Mucosa of rectum (tissue), 2 donors: ENCODE data around the gene CDKAL1.
"Not testable (repeated sequence)": the region's sequence is repeated elsewhere in the genome, so short reads cannot be mapped to it uniquely, and the experiment has no call there.

ENCODE experiments used
- H3K27ac ChIP-seq, 2 donors: one replicate each; pipeline ENCODE4 v1.7.0; 2013; ENCODE audit warnings: inconsistent platforms in 2 of 2, low read depth in 2 of 2, low read length in 2 of 2
- H3K27me3 ChIP-seq, 2 donors: one replicate each; pipeline ENCODE4 v1.7.0; 2013; ENCODE audit warnings: low read length in 2 of 2; ENCODE audit not compliant: control insufficient read depth in 2 of 2, insufficient read depth in 2 of 2
- H3K36me3 ChIP-seq, 2 donors: one replicate each; pipeline ENCODE4 v1.7.0; 2013; ENCODE audit warnings: low read length in 2 of 2; ENCODE audit not compliant: control insufficient read depth in 2 of 2, insufficient read depth in 2 of 2
- H3K4me1 ChIP-seq, 2 donors: one replicate each; pipeline ENCODE4 v1.7.0; 2013; ENCODE audit warnings: low read length in 2 of 2, mild to moderate bottlenecking in 1 of 2; ENCODE audit not compliant: control insufficient read depth in 2 of 2, insufficient read depth in 2 of 2
- H3K4me3 ChIP-seq, 2 donors: one replicate each; pipeline ENCODE4 v1.7.0; 2013; ENCODE audit warnings: low read length in 2 of 2
- H3K9ac ChIP-seq, 2 donors: one replicate each; pipeline ENCODE4 v1.7.0; 2013; ENCODE audit warnings: low read length in 2 of 2, low read depth in 1 of 2, mild to moderate bottlenecking in 1 of 2
- H3K9me3 ChIP-seq, 2 donors: one replicate each; pipeline ENCODE4 v1.7.0; 2013; ENCODE audit warnings: low read length in 2 of 2; ENCODE audit not compliant: control insufficient read depth in 2 of 2
- donor health status: healthy.
- donor health status: Normal muscosa, but diverticular disease.

The CDKAL1 gene

GRCh38 chr6:20744911-20745557, 210.8 kb downstream of the CDKAL1 start:
- Histone ChIP-seq H3K27ac (no peak overlapping the region), H3K4me3 (no peak overlapping the region), H3K9me3 (no peaks in the 10 kb centered on the region), H3K27me3 (no peaks in the 10 kb centered on the region), H3K9ac (no peak overlapping the region), H3K4me1 (no peaks in the 10 kb centered on the region), H3K36me3 (no peaks in the 10 kb centered on the region)

- Histone ChIP-seq H3K36me3 (no peaks in the 10 kb centered on the region), H3K9me3 (no peaks in the 10 kb centered on the region), H3K27me3 (no peaks in the 10 kb centered on the region), H3K27ac (no peak overlapping the region), H3K9ac (no peak overlapping the region), H3K4me3 (no peak overlapping the region), H3K4me1 (no peaks in the 10 kb centered on the region)
These were observed 211.8 kb downstream of the CDKAL1 start for GRCh38 chr6:20746024-20746423.

GRCh38 chr6:20746805-20747558, 212.7 kb downstream of the CDKAL1 start:
- H3K4me1 ChIP-seq, result no peaks in the 10 kb centered on the region
- H3K9ac ChIP-seq, result no peak overlapping the region
- H3K27ac ChIP-seq, result no peak overlapping the region
- no peak overlapping the region for H3K4me3 ChIP-seq
- H3K27me3 ChIP-seq, result no peaks in the 10 kb centered on the region
- no peaks in the 10 kb centered on the region for H3K36me3 ChIP-seq
- H3K9me3 ChIP-seq, result no peaks in the 10 kb centered on the region

- H3K36me3 ChIP-seq, result no peaks in the 10 kb centered on the region
- H3K4me1 ChIP-seq, result no peaks in the 10 kb centered on the region
- no peaks in the 10 kb centered on the region for H3K9me3 ChIP-seq
- no peak overlapping the region for H3K9ac ChIP-seq
- no peak overlapping the region for H3K4me3 ChIP-seq
- H3K27me3 ChIP-seq, result no peaks in the 10 kb centered on the region
- H3K27ac ChIP-seq, result no peak overlapping the region
These were observed 213.7 kb downstream of the CDKAL1 start for GRCh38 chr6:20747991-20748390.

GRCh38 chr6:20751293-20751935, 217.2 kb downstream of the CDKAL1 start:
- no peaks in the 10 kb centered on the region for H3K4me1 ChIP-seq
- no peak overlapping the region for H3K27ac ChIP-seq
- no peaks in the 10 kb centered on the region for H3K9me3 ChIP-seq
- H3K36me3 ChIP-seq, result no peaks in the 10 kb centered on the region
- H3K4me3 ChIP-seq, result no peak overlapping the region
- H3K9ac ChIP-seq, result no peak overlapping the region
- H3K27me3 ChIP-seq, result no peaks in the 10 kb centered on the region

- Histone ChIP-seq H3K27ac (no peak overlapping the region), H3K4me3 (no peak overlapping the region), H3K27me3 (no peaks in the 10 kb centered on the region), H3K9me3 (no peaks in the 10 kb centered on the region), H3K36me3 (no peaks in the 10 kb centered on the region), H3K9ac (no peak overlapping the region), H3K4me1 (no peaks in the 10 kb centered on the region)
These were observed 221.4 kb downstream of the CDKAL1 start for GRCh38 chr6:20755631-20756030.

- not testable (repeated sequence) for H3K27me3 ChIP-seq
These were observed 222.4 kb downstream of the CDKAL1 start for GRCh38 chr6:20756584-20757147.

GRCh38 chr6:20757761-20758160, 223.5 kb downstream of the CDKAL1 start:
- H3K9me3 ChIP-seq, result no peaks in the 10 kb centered on the region
- H3K4me1 ChIP-seq, result no peaks in the 10 kb centered on the region
- H3K27me3 ChIP-seq, result no peaks in the 10 kb centered on the region
- no peaks in the 10 kb centered on the region for H3K36me3 ChIP-seq
- H3K27ac ChIP-seq, result no peak overlapping the region
- no peak overlapping the region for H3K4me3 ChIP-seq
- no peak overlapping the region for H3K9ac ChIP-seq

More at GRCh38 chr6:20756584-20757147, 222.4 kb downstream of the CDKAL1 start:
- H3K4me1 ChIP-seq, H3K36me3 ChIP-seq, H3K9ac ChIP-seq, H3K27ac ChIP-seq, H3K4me3 ChIP-seq, H3K9me3 ChIP-seq: not testable (repeated sequence)

GRCh38 chr6:20763296-20763695, 229.0 kb downstream of the CDKAL1 start:
- Histone ChIP-seq H3K9me3 (no peaks in the 10 kb centered on the region), H3K9ac (no peak overlapping the region), H3K27me3 (no peaks in the 10 kb centered on the region), H3K27ac (no peak overlapping the region), H3K4me3 (no peak overlapping the region), H3K4me1 (no peaks in the 10 kb centered on the region), H3K36me3 (no peaks in the 10 kb centered on the region)

GRCh38 chr6:20769631-20770030, 235.4 kb downstream of the CDKAL1 start:
- Histone ChIP-seq H3K9me3 (no peaks in the 10 kb centered on the region), H3K27me3 (no peaks in the 10 kb centered on the region), H3K27ac (no peak overlapping the region), H3K4me1 (no peaks in the 10 kb centered on the region), H3K4me3 (no peak overlapping the region), H3K36me3 (peaks cover 0 to 2% of the 10 kb centered on the region in 2 donors), H3K9ac (no peak overlapping the region)
